Epidermal melanocyte (primary cell): ENCODE measurements around the gene RIMS1.

Source experiments
- DNase-seq: peaks from one replicate; pipeline ENCODE4 v3.0.0; 2011; ENCODE audit warnings: low spot score; ENCODE audit not compliant: insufficient read length

RIMS1 gene

DNA sequence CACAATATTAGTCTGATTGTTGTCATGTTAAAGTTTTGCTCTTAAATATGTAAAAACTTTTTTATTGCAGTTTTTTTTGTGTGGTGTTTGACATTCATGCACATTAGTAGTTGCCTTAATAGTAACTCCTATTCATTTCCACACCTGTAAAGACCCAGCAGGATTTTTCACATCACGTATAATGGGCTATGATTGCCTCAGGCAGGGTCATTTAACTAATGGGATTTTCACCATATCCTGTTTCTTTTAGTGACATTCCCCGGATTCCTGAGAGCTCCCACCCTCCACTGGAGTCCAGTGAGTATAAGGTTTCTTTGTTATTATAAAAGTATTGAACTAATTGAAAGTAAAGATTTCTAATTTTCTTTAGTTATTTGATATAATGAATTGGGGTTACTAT lies 359.2 kb downstream of the RIMS1 start:
- DNase-seq: no peak

DNA sequence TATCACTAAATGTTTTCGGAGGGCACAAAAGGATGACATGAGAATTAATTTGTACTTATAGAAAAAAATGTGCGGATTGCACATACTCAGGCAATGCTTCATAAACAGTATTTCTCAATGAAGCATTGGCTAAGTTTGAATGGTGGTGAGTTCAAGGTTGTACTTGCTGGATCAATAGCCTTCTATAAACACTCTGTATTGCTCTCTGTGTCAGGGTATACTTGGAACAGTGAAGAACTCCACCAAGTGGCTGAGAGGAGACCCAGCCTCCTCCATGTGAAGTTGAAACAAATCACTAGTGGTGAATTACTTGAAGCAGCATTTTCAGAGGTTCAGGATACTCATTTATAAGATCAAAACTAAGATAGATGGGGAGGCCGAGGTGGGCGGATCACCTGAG lies 360.6 kb downstream of the RIMS1 start:
- DNase-seq: no peak

DNA sequence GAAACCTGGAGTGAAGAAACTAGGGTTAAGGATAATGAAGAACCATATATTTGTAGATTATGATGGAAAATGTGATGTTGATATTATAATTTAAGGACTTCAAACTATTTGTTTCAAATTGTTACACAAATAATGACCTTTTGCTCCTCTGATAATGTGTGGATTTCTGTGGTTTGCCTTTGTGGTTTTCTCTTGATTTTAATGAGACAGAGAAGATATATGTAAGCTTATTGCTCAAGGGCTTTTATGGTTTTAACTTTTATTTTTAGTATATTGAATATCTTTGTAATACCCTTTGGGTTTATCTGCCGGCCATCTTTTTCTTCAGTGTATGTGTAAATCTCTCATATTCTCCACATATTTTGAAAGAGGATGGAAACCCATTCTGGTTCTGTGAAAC lies 362.3 kb downstream of the RIMS1 start:
- no peak for DNase-seq

DNA sequence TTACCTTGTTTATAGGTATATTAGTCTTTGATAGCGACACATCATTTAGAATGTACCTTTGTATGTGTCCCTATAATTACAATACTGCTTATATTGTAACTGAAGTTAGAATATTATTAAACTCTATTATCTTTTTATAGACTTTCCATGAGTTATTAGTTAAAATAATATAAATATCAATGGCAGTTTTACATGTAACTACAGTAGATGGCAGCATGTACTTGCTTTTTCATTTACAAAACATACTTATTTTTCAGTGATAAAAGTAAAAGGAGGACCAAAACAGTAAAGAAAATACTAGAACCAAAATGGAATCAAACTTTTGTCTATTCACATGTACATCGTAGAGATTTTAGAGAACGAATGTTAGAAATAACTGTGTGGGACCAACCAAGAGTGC lies 364.3 kb downstream of the RIMS1 start:
- no peak for DNase-seq

DNA sequence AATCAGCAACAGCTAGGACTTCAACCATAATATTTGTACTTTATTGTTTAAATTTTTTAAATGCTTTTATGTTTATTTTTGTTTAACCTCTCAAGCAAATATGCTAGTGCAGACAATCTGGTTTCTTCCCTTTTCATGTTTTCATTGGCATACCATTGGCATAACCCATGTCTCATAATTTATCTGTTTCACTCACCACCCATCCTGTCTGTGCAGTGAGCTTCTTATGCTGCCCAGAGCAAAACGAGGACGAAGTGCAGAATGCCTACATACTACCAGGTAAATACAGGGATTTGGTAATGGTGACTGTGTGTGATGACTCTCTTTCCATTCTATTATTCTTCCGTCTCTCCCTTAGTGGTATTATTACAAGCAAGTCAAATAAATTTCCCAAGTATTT lies 374.1 kb downstream of the RIMS1 start:
- no peak for DNase-seq

DNA sequence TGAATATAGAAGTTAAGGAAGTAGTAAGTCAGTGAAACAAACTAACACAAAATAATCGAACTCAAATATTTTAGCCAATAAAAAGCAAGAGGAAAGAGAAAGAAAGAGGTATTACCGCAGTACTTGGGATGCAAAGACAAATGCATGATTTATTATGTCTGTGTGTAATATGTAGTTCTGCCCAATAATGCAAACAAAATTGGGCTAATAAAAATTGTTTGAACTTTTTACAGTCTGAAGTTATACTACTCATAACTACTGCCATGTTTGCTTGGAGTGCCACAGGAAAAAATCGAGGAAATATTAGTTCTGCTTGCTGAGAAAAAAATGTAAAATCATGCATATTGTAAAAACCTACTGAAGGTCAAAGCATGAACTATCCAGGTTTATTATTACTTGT lies 375.2 kb downstream of the RIMS1 start:
- DNase-seq: no peak

DNA sequence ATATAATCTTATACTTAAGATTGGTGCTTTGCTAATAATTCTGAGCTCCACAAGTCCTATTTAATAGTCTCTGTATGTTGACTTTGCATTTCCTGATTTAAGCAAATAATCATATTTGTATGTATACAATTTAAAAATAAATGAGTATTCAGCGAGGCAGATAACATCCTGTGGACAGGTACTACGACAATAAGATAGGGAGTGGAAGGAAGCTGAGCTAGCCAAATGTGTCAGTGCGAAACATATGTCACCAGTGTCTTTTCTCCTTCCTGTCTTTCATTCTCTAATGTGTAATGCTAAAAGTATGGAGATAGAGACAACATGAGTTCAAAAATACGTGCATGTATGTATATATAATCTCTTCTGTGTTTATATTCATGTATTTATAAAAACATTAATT lies 375.9 kb downstream of the RIMS1 start:
- no peak for DNase-seq

DNA sequence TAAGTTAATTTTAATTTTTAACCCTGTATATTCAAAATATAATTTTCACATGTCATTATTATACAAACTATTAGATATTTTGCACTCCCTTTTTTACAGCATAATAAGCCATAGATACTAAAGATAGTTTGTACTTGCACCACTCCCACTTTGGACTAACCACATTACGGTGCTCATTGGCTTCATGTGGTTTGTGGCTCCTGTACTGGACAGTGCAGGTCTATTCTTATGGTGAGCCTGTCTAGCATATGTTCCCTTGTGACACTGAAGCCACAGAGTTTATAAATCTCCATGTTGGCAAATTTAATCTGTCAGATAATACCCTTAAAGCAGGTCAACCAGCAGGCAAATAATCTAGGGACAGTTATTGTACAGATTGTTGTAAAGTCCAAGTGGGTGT lies 381.1 kb downstream of the RIMS1 start:
- no peak for DNase-seq

DNA sequence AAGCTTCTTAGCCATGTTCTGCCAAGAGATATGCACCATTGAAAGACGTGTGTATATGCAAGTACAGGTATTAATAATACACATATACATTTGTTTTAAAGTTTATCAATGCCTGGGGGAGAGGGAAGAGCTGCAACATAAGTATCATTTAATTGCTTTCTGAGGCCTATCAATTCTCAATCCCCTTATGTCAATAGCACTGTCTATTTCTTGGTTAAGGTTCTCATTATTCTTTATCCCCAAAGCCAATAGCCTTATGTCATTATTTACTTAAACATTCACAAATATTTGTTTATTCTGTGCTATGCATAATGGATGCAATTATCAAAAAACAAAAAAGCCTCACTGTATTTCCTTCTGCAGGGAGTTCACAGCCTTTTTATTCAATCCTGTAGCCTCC lies 385.2 kb downstream of the RIMS1 start:
- no peak for DNase-seq

DNA sequence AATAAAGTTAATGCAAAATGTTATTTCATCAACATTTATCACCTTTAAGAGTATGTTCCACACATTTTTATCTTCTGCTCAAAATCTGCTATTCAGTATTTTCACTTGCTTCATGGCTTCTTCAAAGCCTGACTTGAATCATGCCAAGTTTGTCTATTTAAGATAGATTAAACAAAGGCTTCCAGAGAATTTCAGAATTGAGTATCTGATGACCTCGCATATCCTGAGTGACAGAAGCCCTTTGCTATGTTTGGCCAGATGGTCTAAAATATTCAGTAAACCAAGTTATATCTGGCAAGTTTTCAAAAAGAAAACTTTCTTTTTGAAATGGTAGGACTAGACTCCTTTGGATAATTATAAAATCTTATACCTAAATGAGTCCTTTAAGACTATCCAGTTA lies 386.6 kb downstream of the RIMS1 start:
- DNase-seq: no peak

DNA sequence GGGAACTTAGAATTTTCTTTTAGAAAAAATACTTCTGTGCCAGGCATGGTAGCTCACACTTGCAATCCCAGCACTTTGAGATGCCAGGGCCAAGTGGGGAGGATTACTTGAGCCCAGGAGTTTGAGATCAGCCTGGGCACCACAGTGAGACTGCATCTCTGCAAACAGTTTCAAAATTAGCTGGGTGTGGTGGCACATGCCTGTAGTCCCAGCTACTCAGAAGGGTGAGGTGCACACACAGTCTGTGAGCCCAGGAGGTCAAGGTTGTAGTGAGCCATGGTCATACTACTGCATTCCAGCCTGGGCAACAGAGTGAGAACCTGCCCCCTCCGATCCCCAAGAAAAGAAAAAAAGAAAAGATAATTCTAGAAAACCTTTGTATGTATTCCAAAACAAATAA lies 389.5 kb downstream of the RIMS1 start:
- no peak for DNase-seq

DNA sequence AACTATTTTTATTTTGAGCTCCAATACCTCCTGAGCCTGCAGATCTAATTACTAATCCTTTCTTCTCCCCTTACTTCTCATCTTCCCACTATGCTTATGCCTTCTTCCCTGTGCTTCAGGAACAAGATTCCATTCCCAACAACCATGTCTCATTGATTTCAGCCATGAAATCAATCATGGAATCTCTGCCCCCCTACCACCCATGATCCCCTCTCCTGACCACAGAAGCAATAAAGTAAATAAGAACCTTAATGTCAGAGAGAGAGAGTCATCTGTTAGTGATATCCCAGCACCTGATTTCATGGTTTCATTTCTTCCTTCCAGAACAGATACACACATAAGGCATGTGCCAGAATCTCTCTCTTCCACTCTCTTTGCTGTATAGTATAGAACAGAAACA lies 395.9 kb downstream of the RIMS1 start:
- DNase-seq: no peak

DNA sequence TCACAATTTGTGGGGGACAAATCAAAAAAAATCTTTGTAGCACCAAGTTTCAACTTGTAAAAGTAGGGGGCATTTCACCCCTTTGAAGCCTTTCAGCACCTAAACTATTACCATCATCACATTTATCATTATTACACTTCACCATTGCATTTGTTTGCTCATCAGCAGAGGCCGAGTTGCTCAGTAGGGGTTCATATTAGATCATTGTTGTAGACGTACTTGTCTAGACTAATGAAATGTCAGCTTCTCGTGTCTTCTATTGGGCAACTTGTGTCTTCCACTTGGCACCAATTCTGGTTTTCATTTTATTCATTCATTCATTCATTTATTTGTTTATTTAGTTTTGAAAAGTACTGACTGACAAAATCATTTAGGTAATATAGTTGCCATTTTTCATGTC lies 397.2 kb downstream of the RIMS1 start:
- no peak for DNase-seq

DNA sequence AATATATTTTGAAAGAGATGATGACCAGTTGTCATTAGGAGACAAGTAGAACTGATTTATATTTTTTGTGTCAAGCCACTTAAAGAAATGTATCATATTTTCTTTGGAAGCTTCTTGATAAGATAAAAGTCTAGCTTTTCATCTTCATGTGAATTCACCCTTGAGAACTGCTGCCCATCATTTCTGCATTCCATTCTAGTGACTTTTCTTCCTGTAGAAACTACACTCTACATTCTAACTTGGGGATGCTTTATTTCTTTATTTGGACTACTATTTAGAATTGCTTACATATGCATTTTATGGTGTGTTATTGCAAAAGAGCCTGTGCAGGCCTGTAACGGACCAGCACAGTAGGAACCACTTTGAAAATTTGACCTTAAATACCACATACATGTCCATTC lies 400.6 kb downstream of the RIMS1 start:
- DNase-seq: no peak

DNA sequence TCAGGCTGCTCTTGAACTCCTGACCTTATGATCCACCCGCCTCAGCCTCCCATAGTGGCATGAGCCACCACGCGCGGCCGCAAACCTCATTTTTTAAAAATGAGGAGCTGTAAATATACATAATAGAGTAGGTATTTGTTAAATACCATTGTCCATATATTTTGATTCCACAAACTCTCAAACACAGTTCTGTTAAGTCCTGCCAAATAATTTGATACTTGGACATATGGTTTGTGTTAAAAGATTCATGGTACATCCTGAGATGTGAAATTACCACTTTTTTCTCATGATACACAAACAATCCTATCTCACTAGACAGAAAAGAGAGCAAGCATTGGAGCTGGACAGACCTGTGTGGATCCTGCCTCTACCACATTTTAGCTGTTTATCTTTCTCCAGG lies 401.5 kb downstream of the RIMS1 start:
- DNase-seq: no peak

DNA sequence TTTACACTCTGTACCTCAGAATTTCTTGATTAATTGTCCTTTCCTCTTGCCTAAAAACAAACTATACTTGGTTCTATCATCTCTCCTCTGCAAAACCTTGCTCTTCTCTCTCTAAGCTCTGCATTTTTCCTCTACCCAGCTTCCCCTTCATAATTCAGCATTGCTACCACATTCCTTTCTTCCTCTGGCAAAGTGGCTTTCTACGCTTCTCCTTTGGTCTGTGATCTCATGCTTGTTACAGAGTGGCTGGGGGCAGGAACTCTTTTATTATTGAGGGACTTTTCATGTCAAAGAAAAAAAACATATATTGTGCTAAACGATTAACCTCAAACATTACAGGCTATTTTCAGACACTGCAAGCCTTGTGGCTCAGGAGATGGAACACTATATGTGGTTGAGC lies 402.2 kb downstream of the RIMS1 start:
- DNase-seq: no peak

DNA sequence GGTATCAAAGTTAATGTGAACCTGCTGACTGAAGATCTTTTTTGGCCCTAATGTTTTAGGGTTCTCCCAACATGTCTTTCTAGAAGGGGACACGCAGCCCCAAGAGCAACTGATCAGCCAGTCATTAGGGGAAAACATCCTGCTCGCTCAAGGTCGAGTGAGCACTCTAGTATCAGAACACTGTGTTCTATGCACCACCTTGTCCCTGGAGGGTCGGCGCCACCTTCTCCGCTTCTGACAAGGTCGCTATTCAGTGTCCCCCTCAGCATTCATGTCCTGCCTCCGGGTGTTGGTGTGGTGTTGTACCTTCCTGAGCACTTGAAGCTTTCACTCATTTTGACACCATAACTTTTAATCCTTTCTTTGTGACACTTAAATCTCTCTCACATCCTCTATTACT lies 404.3 kb downstream of the RIMS1 start:
- DNase-seq: no peak

DNA sequence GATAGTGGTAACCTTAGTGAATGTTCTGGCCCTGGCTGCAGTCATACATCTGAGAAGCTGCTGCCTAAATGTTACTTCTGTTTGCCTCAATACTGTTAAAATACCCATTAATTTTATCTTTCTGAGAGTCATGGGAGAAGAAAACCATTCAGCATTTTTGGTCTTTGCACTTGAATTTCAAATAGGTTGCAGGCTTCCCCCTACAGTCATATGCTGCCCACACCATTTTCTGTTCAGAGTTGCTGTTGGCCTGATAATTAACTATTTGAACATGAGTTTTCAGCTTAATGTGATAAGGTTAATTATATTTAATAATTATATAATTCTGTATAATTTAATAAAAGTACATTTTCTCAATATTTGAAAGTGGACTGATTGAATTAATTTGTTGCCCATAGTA lies 410.0 kb downstream of the RIMS1 start:
- DNase-seq: no peak

DNA sequence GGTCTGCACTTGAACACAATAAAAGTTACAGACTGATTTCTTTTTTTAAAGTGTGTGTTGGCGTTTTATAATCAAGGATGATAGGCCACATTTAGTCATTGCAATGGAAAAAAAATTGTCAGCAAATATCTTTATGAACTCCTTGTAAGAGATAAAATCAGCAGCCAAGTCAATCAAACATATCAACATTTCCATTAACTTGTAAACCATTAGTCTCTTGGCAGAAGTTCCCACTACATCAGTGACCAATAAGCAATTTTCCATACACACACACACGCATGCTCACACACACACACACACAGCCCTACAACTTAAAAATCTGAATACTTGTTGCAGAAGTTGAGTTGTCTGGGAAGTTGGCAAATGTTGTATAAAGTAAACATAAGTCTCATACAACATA lies 419.6 kb downstream of the RIMS1 start:
- no peak for DNase-seq

DNA sequence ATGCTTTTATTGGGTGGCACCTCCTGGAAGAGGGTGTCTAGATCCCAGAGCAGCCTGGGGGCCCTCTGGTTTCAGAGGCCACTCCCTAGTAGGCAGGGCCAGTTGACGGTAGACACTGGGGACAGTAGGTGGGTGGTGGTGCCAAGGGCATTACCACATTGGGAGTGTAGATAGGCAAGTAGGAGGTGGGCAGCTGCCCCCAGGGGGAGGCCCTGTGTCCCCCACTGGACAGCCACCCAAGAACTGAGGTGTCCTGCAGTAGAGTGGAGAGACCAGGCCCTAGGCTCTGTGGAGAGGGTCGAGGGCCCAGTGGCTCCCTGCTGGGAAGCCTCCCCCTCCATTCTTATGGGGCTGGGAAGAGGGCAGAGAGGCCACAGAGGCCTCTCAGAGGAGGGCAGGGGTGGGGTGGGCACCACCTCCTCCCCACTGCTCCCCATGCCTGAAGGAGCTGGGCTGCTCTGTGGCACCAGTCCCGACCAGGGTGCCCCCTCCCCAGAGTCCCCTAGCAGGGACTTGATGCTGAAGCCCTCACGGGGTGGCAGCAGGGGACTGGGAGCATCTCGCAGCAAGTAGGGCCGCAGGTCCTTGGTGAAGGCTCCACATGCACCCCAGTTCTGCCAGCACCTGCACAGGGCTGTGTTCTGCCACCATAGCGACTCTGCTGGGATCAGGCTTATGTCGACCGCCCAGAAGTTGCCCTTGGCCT lies 430.5 kb downstream of the RIMS1 start:
- DNase-seq: no peak

DNA sequence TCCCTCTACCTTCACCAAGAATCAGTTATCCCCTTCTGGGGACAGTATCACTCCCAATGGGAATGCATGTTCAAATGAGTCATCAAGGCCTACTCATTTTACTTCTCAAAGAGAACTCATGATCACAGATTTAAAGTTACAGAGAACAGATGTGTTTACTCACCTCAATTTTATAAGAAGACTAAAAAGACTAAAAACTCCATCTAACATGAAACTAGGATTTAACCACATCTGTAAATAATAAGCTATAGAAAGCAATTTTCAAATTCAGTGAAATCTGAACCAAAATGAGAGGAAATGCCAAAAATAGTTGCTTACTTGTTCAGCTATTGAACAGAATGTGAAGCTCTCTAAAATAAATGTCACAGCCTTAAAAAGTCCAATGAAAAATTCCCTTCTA lies 435.4 kb downstream of the RIMS1 start:
- no peak for DNase-seq

DNA sequence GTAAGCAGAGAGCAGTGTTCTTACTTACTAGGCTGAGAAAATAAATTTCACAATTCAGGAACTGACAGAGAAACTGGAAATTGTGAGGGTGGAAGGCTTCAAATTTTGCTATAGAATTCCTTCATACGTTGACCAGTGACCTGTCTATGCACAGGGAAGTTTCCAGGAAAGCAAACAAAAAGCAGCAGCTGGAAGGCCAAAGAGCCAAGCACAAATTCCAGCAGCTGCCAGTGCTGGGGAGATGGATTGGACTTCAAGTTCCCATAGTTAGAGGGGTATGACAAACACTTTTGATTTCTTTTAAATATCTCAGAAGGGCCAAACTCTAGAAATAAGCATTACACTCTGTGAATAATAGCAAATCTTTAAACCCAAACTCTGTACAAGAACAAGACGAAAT lies 436.4 kb downstream of the RIMS1 start:
- no peak for DNase-seq

DNA sequence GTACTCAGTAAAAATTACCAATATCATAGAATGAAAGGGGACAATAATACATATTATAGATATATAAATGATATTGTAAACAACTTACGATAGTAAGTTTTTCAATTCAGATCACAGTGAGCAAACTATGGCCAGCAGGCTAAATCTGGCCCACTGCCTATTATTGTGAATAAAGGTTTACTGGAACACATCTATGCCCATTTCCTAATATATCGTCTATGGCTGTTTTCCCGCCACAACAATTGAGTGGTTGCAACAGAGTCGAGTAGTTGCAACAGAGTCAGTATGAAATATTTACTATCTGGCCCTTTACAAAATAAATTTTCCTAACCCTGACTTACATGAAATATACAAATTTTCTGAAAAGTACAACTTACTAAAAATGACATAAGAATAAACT lies 438.2 kb downstream of the RIMS1 start:
- no peak for DNase-seq

DNA sequence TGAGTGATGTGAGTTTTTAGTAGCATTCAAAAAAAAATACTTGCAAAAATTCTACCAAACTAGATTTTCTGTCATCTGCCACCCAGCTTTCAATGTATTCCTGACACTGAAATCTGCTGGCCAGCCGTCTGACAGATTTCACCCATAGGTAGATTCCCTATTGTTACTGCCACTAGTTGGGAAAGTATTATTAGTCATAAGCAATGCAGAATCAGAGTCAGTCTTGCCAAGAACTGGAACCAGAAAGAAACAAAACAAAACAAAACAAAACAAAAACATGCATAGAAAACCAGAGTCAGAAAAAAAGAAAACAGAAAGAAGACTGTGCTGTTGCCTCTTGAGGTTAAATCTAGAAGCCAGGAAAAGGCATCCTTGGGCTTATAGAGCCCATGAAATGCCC lies 442.4 kb downstream of the RIMS1 start:
- DNase-seq: no peak
